GM23338 (cell line): ENCODE data around the gene RAB40C. TPM values are rescaled to one million over a fixed set of nuclear protein-coding genes. Genes with fewer than 3 reads are reported as not detected.
A peak's percentile ranks its signal among the peaks of the same experiment; 100 is the strongest.

Experiments
- ATAC-seq: fragments of 200-7000 bp; cut with Tn5 transposase; 3 replicates; pipeline ENCODE4 v1.9.1; 2020
- DNase-seq: peaks from one replicate; pipeline ENCODE4 v3.0.0-alpha.2; 2015; ENCODE audit warnings: low spot score
- H2AFZ ChIP-seq: fragments of 200-600 bp; sonication (generic); 2 replicates; pipeline ENCODE4 v1.8.0; 2016; ENCODE audit warnings: antibody characterized with exemption, mild to moderate bottlenecking, moderate library complexity
- H3F3A ChIP-seq: fragments of 200-600 bp; sonication (generic); replicated peaks from 2 replicates; pipeline ENCODE4 v1.8.0; 2017; ENCODE audit warnings: antibody characterized with exemption, mixed run types, low read depth
- H3K27ac ChIP-seq: fragments of 200-600 bp; sonication (generic); 2 replicates; pipeline ENCODE4 v1.6.1; 2016; ENCODE audit warnings: low read depth
- H3K27me3 ChIP-seq: fragments of 200-600 bp; sonication (generic); 2 replicates; pipeline ENCODE4 v1.8.0; 2016; ENCODE audit warnings: mild to moderate bottlenecking, mixed run types, moderate library complexity; ENCODE audit not compliant: insufficient read depth
- H3K36me3 ChIP-seq: fragments of 200-600 bp; sonication (generic); 2 replicates; pipeline ENCODE4 v1.8.0; 2016; ENCODE audit warnings: mild to moderate bottlenecking; ENCODE audit not compliant: insufficient read depth
- H3K4me1 ChIP-seq: fragments of 200-600 bp; sonication (generic); 2 replicates; pipeline ENCODE4 v1.8.0; 2016; ENCODE audit warnings: mild to moderate bottlenecking, moderate library complexity; ENCODE audit not compliant: insufficient read depth
- H3K4me2 ChIP-seq: fragments of 200-600 bp; sonication (generic); 2 replicates; pipeline ENCODE4 v1.7.1; 2017; ENCODE audit warnings: mixed run types
- H3K4me3 ChIP-seq: fragments of 200-600 bp; sonication (generic); 2 replicates; pipeline ENCODE4 v1.6.1; 2016; ENCODE audit warnings: mixed run types
- H3K79me2 ChIP-seq: fragments of 200-600 bp; sonication (generic); replicated peaks from 2 replicates; pipeline ENCODE4 v1.8.0; 2017; ENCODE audit warnings: mild to moderate bottlenecking; ENCODE audit not compliant: insufficient read depth
- H3K9me2 ChIP-seq: fragments of 200-600 bp; sonication (generic); 2 replicates; pipeline ENCODE4 v1.8.0; 2017; ENCODE audit not compliant: insufficient read depth
- H4K20me1 ChIP-seq: fragments of 200-600 bp; sonication (generic); replicated peaks from 2 replicates; pipeline ENCODE4 v1.8.0; 2017; ENCODE audit warnings: mild to moderate bottlenecking; ENCODE audit not compliant: insufficient read depth
- H3K27ac Mint-ChIP-seq: 2 replicates; pipeline ENCODE4 v1.8.0; 2020; ENCODE audit warnings: inconsistent platforms, mild to moderate bottlenecking, moderate library complexity, mixed read lengths
- H3K27me3 Mint-ChIP-seq: 3 replicates; pipeline ENCODE4 v1.8.0; 2022; ENCODE audit warnings: low read depth, mild to moderate bottlenecking, moderate library complexity, mixed read lengths, inconsistent platforms; ENCODE audit not compliant: insufficient read depth, poor library complexity
- H3K36me3 Mint-ChIP-seq: 3 replicates; pipeline ENCODE4 v1.8.0; 2021; ENCODE audit warnings: low read depth, mild to moderate bottlenecking, inconsistent platforms, moderate library complexity, mixed read lengths
- H3K4me1 Mint-ChIP-seq: 3 replicates; pipeline ENCODE4 v1.8.0; 2020; ENCODE audit warnings: mild to moderate bottlenecking, inconsistent platforms, mixed read lengths
- H3K4me3 Mint-ChIP-seq: 3 replicates; pipeline ENCODE4 v1.8.0; 2021; ENCODE audit warnings: moderate library complexity, mild to moderate bottlenecking, inconsistent platforms, mixed read lengths
- H3K9me3 Mint-ChIP-seq: 3 replicates; pipeline ENCODE4 v1.8.0; 2020; ENCODE audit warnings: moderate library complexity, mild to moderate bottlenecking, inconsistent platforms, mixed read lengths
- CREB1 ChIP-seq: fragments of 250-450 bp; sonication (Bioruptor Pico); IDR thresholded peaks from 2 replicates; pipeline ENCODE4 v1.5.0; 2020; ENCODE audit warnings: low read depth, mild to moderate bottlenecking, moderate library complexity
- EZH2phosphoT487 ChIP-seq: fragments of 200-600 bp; sonication (generic); IDR thresholded peaks from one replicate; pipeline ENCODE4 v1.8.1; 2018; ENCODE audit warnings: antibody characterized with exemption; ENCODE audit not compliant: unreplicated experiment
- NANOG ChIP-seq: IDR thresholded peaks from 2 replicates; pipeline ENCODE4 v1.6.1; 2016; ENCODE audit warnings: antibody characterized with exemption, borderline replicate concordance
- POLR2AphosphoS5 ChIP-seq: IDR thresholded peaks from 2 replicates; pipeline ENCODE4 v1.6.1; 2016; ENCODE audit warnings: antibody characterized with exemption, low read depth
- ZNF114 ChIP-seq: fragments of 250-450 bp; sonication (Bioruptor Pico); IDR thresholded peaks from 2 replicates; pipeline ENCODE4 v1.5.0; 2020; ENCODE audit warnings: mild to moderate bottlenecking, moderate library complexity
- ZNF331 ChIP-seq: fragments of 250-450 bp; sonication (Bioruptor Pico); IDR thresholded peaks from 2 replicates; pipeline ENCODE4 v1.5.0; 2020; ENCODE audit warnings: low read depth, mild to moderate bottlenecking, moderate library complexity
- polyA plus RNA-seq: library from polyadenylated mRNA; unstranded; fragments of >200 nt; fragmentation: Nextera tagmentation; extraction: Ambion mirVana; gene quantifications from 2 replicates; pipeline ENCODE4 v1.2.1, GENCODE V29; 2016
- total RNA-seq: library from RNA; depleted of rRNA; stranded (reverse); fragments of >200 nt; shearing (Covaris generic); gene quantifications from 2 replicates; pipeline ENCODE4 v1.2.3, GENCODE V29; 2014
- TF ChIP-seq, protein P1 (sequence below): IDR thresholded peaks from 2 replicates; pipeline ENCODE4 v1.6.1; 2016; ENCODE audit warnings: antibody characterized with exemption
- TF ChIP-seq, protein P2 (sequence below), 2 experiments: fragments of 200-600 bp in 1 of 2; sonication (generic) in 1 of 2; conservative IDR thresholded peaks; 2 replicates each; pipeline versions ENCODE4 v1.5.1 to v1.6.1; 2016 to 2017; ENCODE audit warnings: antibody characterized with exemption in 2 of 2, low read depth in 2 of 2, mild to moderate bottlenecking in 2 of 2, moderate library complexity in 1 of 2
- TF ChIP-seq, protein P3 (sequence below): fragments of 250-450 bp; sonication (Bioruptor Pico); IDR thresholded peaks from 2 replicates; pipeline ENCODE4 v1.5.0; 2020; ENCODE audit warnings: mild to moderate bottlenecking, moderate library complexity

Gene RAB40C
- total and polyA plus RNA-seq, 2 experiments from 2014 or later, result 11.2 to 24.6 TPM

DNA sequence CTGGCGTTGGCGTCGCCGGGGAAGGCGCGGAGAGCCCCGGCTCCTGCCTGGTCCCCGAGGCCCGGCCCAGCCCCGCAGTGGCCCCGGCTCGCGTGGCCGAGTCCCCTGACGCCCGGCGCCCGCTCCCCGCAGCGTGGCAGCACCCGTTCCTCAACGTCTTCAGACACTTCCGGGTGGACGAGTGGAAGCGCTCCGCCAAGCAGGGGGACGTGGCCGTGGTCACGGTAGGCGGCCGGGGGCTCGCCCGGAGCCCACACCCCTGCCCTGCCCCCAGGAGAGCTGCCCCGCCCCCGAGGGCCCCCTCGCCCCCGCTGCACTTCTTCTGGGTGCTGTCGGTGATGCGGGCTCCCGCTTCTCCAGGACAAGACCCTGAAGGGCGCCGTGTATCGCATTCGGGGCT is 59.8 kb downstream of the RAB40C start:
- no peaks in the 10 kb centered on the region for H4K20me1 ChIP-seq
- peaks cover 11% of the 10 kb centered on the region; the same call in 1 of the 2 replicates for H3F3A ChIP-seq
- peak overlapping the region; percentile 80 for H3K4me3 ChIP-seq
- H3K27ac Mint-ChIP-seq, result no peak overlapping the region
- H3K27me3 ChIP-seq, result no peaks in the 10 kb centered on the region
- H3K27ac ChIP-seq, result no peak overlapping the region
- no peaks in the 10 kb centered on the region for H3K9me2 ChIP-seq
- peak; percentile 6; the same call in 1 of the 3 replicates for ATAC-seq
- no peaks in the 10 kb centered on the region for H3K36me3 ChIP-seq
- H3K36me3 Mint-ChIP-seq, result no peaks in the 10 kb centered on the region; the same call in 2 of the 3 replicates
- peaks cover 8% of the 10 kb centered on the region for H3K27me3 Mint-ChIP-seq
- H3K9me3 Mint-ChIP-seq, result no peaks in the 10 kb centered on the region
- H3K4me3 Mint-ChIP-seq, result peak overlapping the region; percentile 75
- DNase-seq, result no peak
- TF ChIP-seq, protein P1, sequence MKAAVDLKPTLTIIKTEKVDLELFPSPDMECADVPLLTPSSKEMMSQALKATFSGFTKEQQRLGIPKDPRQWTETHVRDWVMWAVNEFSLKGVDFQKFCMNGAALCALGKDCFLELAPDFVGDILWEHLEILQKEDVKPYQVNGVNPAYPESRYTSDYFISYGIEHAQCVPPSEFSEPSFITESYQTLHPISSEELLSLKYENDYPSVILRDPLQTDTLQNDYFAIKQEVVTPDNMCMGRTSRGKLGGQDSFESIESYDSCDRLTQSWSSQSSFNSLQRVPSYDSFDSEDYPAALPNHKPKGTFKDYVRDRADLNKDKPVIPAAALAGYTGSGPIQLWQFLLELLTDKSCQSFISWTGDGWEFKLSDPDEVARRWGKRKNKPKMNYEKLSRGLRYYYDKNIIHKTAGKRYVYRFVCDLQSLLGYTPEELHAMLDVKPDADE, result no peak
- H3K79me2 ChIP-seq, result no peaks in the 10 kb centered on the region
- peak overlapping the region; percentile 10; the same call in 1 of the 2 replicates for H2AFZ ChIP-seq
- peak overlapping the region; percentile 95 for H3K4me2 ChIP-seq
- H3K4me1 ChIP-seq, result no peaks in the 10 kb centered on the region; the same call in 1 of the 2 replicates
- peaks cover 3% of the 10 kb centered on the region; the same call in 1 of the 3 replicates for H3K4me1 Mint-ChIP-seq

DNA sequence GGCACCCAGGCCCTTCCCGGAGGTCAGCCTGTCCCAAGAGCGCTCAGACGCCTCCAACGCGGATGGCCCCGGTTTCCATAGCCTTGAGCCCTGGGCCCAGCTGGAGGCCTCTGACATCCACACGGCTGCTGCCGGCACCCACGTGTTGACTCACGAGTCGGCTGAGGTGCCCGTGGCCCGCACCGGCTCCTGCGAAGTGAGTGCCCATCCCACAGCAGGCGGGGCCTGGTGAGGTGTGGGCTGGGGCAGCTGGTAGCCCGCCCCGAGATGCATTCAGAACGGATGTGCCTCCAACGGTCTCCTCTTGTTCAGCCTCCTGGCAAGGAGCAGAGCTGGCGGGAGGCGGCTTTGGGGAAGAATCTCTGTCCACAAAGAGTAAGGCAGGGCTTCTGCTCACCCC is 62.0 kb downstream of the RAB40C start:
- H3K4me3 Mint-ChIP-seq, result no peak overlapping the region
- no peak for TF ChIP-seq NANOG
- no peak for TF ChIP-seq POLR2AphosphoS5
- TF ChIP-seq, protein P2, sequence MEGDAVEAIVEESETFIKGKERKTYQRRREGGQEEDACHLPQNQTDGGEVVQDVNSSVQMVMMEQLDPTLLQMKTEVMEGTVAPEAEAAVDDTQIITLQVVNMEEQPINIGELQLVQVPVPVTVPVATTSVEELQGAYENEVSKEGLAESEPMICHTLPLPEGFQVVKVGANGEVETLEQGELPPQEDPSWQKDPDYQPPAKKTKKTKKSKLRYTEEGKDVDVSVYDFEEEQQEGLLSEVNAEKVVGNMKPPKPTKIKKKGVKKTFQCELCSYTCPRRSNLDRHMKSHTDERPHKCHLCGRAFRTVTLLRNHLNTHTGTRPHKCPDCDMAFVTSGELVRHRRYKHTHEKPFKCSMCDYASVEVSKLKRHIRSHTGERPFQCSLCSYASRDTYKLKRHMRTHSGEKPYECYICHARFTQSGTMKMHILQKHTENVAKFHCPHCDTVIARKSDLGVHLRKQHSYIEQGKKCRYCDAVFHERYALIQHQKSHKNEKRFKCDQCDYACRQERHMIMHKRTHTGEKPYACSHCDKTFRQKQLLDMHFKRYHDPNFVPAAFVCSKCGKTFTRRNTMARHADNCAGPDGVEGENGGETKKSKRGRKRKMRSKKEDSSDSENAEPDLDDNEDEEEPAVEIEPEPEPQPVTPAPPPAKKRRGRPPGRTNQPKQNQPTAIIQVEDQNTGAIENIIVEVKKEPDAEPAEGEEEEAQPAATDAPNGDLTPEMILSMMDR (conservative IDR thresholded peaks at IDR 0.05; ENCODE audit: low read depth in 2 of 2), result no peak
- TF ChIP-seq EZH2phosphoT487, result no peak
- no peak for TF ChIP-seq ZNF114 (CRISPR knock-in tag)
- TF ChIP-seq CREB1 (CRISPR knock-in tag), result no peak
- TF ChIP-seq ZNF331 (CRISPR knock-in tag), result no peak
- TF ChIP-seq, protein P3, sequence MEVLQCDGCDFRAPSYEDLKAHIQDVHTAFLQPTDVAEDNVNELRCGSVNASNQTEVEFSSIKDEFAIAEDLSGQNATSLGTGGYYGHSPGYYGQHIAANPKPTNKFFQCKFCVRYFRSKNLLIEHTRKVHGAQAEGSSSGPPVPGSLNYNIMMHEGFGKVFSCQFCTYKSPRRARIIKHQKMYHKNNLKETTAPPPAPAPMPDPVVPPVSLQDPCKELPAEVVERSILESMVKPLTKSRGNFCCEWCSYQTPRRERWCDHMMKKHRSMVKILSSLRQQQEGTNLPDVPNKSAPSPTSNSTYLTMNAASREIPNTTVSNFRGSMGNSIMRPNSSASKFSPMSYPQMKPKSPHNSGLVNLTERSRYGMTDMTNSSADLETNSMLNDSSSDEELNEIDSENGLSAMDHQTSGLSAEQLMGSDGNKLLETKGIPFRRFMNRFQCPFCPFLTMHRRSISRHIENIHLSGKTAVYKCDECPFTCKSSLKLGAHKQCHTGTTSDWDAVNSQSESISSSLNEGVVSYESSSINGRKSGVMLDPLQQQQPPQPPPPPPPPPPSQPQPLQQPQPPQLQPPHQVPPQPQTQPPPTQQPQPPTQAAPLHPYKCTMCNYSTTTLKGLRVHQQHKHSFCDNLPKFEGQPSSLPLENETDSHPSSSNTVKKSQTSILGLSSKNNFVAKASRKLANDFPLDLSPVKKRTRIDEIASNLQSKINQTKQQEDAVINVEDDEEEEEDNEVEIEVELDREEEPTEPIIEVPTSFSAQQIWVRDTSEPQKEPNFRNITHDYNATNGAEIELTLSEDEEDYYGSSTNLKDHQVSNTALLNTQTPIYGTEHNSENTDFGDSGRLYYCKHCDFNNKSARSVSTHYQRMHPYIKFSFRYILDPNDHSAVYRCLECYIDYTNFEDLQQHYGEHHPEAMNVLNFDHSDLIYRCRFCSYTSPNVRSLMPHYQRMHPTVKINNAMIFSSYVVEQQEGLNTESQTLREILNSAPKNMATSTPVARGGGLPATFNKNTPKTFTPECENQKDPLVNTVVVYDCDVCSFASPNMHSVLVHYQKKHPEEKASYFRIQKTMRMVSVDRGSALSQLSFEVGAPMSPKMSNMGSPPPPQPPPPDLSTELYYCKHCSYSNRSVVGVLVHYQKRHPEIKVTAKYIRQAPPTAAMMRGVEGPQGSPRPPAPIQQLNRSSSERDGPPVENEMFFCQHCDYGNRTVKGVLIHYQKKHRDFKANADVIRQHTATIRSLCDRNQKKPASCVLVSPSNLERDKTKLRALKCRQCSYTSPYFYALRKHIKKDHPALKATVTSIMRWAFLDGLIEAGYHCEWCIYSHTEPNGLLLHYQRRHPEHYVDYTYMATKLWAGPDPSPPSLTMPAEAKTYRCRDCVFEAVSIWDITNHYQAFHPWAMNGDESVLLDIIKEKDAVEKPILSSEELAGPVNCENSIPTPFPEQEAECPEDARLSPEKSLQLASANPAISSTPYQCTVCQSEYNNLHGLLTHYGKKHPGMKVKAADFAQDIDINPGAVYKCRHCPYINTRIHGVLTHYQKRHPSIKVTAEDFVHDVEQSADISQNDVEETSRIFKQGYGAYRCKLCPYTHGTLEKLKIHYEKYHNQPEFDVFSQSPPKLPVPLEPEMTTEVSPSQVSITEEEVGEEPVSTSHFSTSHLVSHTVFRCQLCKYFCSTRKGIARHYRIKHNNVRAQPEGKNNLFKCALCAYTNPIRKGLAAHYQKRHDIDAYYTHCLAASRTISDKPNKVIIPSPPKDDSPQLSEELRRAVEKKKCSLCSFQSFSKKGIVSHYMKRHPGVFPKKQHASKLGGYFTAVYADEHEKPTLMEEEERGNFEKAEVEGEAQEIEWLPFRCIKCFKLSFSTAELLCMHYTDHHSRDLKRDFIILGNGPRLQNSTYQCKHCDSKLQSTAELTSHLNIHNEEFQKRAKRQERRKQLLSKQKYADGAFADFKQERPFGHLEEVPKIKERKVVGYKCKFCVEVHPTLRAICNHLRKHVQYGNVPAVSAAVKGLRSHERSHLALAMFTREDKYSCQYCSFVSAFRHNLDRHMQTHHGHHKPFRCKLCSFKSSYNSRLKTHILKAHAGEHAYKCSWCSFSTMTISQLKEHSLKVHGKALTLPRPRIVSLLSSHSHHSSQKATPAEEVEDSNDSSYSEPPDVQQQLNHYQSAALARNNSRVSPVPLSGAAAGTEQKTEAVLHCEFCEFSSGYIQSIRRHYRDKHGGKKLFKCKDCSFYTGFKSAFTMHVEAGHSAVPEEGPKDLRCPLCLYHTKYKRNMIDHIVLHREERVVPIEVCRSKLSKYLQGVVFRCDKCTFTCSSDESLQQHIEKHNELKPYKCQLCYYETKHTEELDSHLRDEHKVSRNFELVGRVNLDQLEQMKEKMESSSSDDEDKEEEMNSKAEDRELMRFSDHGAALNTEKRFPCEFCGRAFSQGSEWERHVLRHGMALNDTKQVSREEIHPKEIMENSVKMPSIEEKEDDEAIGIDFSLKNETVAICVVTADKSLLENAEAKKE (CRISPR knock-in tag), result no peak

More for the DNA sequence above, 62.0 kb downstream of the RAB40C start:
- ATAC-seq, result no peak
- H3K4me3 ChIP-seq, result no peak overlapping the region
- H3K27me3 Mint-ChIP-seq, result peaks cover 5% of the 10 kb centered on the region
- H3K36me3 Mint-ChIP-seq, result no peaks in the 10 kb centered on the region; the same call in 2 of the 3 replicates
- H2AFZ ChIP-seq, result no peak overlapping the region
- H3K79me2 ChIP-seq, result no peaks in the 10 kb centered on the region
- no peak overlapping the region for H3K27ac ChIP-seq
- peaks cover 11% of the 10 kb centered on the region; the same call in 1 of the 2 replicates for H3F3A ChIP-seq
- H3K4me1 Mint-ChIP-seq, result no peaks in the 10 kb centered on the region
- DNase-seq, result no peak
- H3K9me3 Mint-ChIP-seq, result no peaks in the 10 kb centered on the region
- H3K4me2 ChIP-seq, result no peak overlapping the region
- H3K9me2 ChIP-seq, result no peaks in the 10 kb centered on the region
- no peaks in the 10 kb centered on the region for H3K27me3 ChIP-seq
- no peaks in the 10 kb centered on the region; the same call in 1 of the 2 replicates for H3K4me1 ChIP-seq
- no peak overlapping the region for H3K27ac Mint-ChIP-seq
- H4K20me1 ChIP-seq, result no peaks in the 10 kb centered on the region
- no peaks in the 10 kb centered on the region for H3K36me3 ChIP-seq
